ENCODE data around the gene FBXW11.
"Not testable (repeated sequence)": the region's sequence is repeated elsewhere in the genome, so short reads cannot be mapped to it uniquely, and the experiment has no call there.

FBXW11 gene

GRCh38 chr5:172035049-172035448 lies 28.6 kb upstream of the FBXW11 start:
- H3K27me3 ChIP-seq (ENCODE audit: low read depth, low read length) = no peaks in the 10 kb centered on the region
- peaks cover 12% of the 10 kb centered on the region for H3K4me1 ChIP-seq (ENCODE audit: low read length)
- H3K4me2 ChIP-seq (ENCODE audit: low read length) = peak overlapping the region; percentile 68
- H3K9ac ChIP-seq (ENCODE audit: low read length) = peak overlapping the region; percentile 15; the same call in 1 of the 2 replicates
- no peak for TF ChIP-seq EZH2phosphoT487 (IDR thresholded peaks at IDR 0.05; ENCODE audit: low read depth)
- no peak for TF ChIP-seq CTCF (IDR thresholded peaks at IDR 0.05; ENCODE audit: low read depth, low read length)
- no peaks in the 10 kb centered on the region for H4K20me1 ChIP-seq (ENCODE audit: insufficient read depth, low read length)
- H2AFZ ChIP-seq (ENCODE audit: low read depth, low read length) = peak overlapping the region; percentile 59; the same call in 1 of the 2 replicates
- no peaks in the 10 kb centered on the region for H3K9me3 ChIP-seq (ENCODE audit: insufficient read depth, low read length)
- H3K27ac ChIP-seq (ENCODE audit: low read length) = no peak overlapping the region
- peak overlapping the region; percentile 22; the same call in 1 of the 2 replicates for H3K4me3 ChIP-seq (ENCODE audit: low read length)
- no peaks in the 10 kb centered on the region for H3K79me2 ChIP-seq (ENCODE audit: low read length)
- no peaks in the 10 kb centered on the region for H3K36me3 ChIP-seq (replicated peaks; ENCODE audit: low read depth, low read length)

- H3K27ac ChIP-seq (ENCODE audit: low read length) = no peak overlapping the region
- H3K9ac ChIP-seq (ENCODE audit: low read length) = no peak overlapping the region
- no peaks in the 10 kb centered on the region for H4K20me1 ChIP-seq (ENCODE audit: insufficient read depth, low read length)
- no peak overlapping the region for H3K4me3 ChIP-seq (ENCODE audit: low read length)
- no peaks in the 10 kb centered on the region for H3K36me3 ChIP-seq (replicated peaks; ENCODE audit: low read depth, low read length)
- H3K27me3 ChIP-seq (ENCODE audit: low read depth, low read length) = no peaks in the 10 kb centered on the region
- no peak overlapping the region for H2AFZ ChIP-seq (ENCODE audit: low read depth, low read length)
- H3K79me2 ChIP-seq (ENCODE audit: low read length) = no peaks in the 10 kb centered on the region
- no peak for TF ChIP-seq EZH2phosphoT487 (IDR thresholded peaks at IDR 0.05; ENCODE audit: low read depth)
- TF ChIP-seq CTCF (IDR thresholded peaks at IDR 0.05; ENCODE audit: low read depth, low read length) = no peak
- peaks cover 19% of the 10 kb centered on the region for H3K4me1 ChIP-seq (ENCODE audit: low read length)
- H3K4me2 ChIP-seq (ENCODE audit: low read length) = no peak overlapping the region
- no peaks in the 10 kb centered on the region for H3K9me3 ChIP-seq (ENCODE audit: insufficient read depth, low read length)
These were observed 25.5 kb upstream of the FBXW11 start for GRCh38 chr5:172031894-172032461.

GRCh38 chr5:172029876-172030275 lies 23.4 kb upstream of the FBXW11 start:
- H3K9ac ChIP-seq (ENCODE audit: low read length) = no peak overlapping the region
- H3K27me3 ChIP-seq (ENCODE audit: low read depth, low read length) = no peaks in the 10 kb centered on the region
- H3K4me1 ChIP-seq (ENCODE audit: low read length) = peaks cover 12% of the 10 kb centered on the region
- no peaks in the 10 kb centered on the region for H3K79me2 ChIP-seq (ENCODE audit: low read length)
- TF ChIP-seq EZH2phosphoT487 (IDR thresholded peaks at IDR 0.05; ENCODE audit: low read depth) = no peak
- TF ChIP-seq CTCF (IDR thresholded peaks at IDR 0.05; ENCODE audit: low read depth, low read length) = no peak
- H3K27ac ChIP-seq (ENCODE audit: low read length) = no peak overlapping the region
- H4K20me1 ChIP-seq (ENCODE audit: insufficient read depth, low read length) = no peaks in the 10 kb centered on the region
- no peak overlapping the region for H3K4me3 ChIP-seq (ENCODE audit: low read length)
- H3K9me3 ChIP-seq (ENCODE audit: insufficient read depth, low read length) = no peaks in the 10 kb centered on the region
- H3K4me2 ChIP-seq (ENCODE audit: low read length) = no peak overlapping the region
- no peaks in the 10 kb centered on the region for H3K36me3 ChIP-seq (replicated peaks; ENCODE audit: low read depth, low read length)
- no peak overlapping the region for H2AFZ ChIP-seq (ENCODE audit: low read depth, low read length)

- H3K36me3 ChIP-seq (replicated peaks; ENCODE audit: low read depth, low read length) = no peaks in the 10 kb centered on the region
- TF ChIP-seq CTCF (IDR thresholded peaks at IDR 0.05; ENCODE audit: low read depth, low read length) = no peak
- no peak for TF ChIP-seq EZH2phosphoT487 (IDR thresholded peaks at IDR 0.05; ENCODE audit: low read depth)
- H3K27ac ChIP-seq (ENCODE audit: low read length) = no peak overlapping the region
- peak overlapping the region; percentile 37 for H3K4me2 ChIP-seq (ENCODE audit: low read length)
- no peak overlapping the region for H3K4me3 ChIP-seq (ENCODE audit: low read length)
- H3K9ac ChIP-seq (ENCODE audit: low read length) = no peak overlapping the region
- H4K20me1 ChIP-seq (ENCODE audit: insufficient read depth, low read length) = no peaks in the 10 kb centered on the region
- H2AFZ ChIP-seq (ENCODE audit: low read depth, low read length) = no peak overlapping the region
- peaks cover 7% of the 10 kb centered on the region for H3K4me1 ChIP-seq (ENCODE audit: low read length)
- no peaks in the 10 kb centered on the region for H3K27me3 ChIP-seq (ENCODE audit: low read depth, low read length)
- H3K79me2 ChIP-seq (ENCODE audit: low read length) = no peaks in the 10 kb centered on the region
- H3K9me3 ChIP-seq (ENCODE audit: insufficient read depth, low read length) = no peaks in the 10 kb centered on the region
These were observed 21.7 kb upstream of the FBXW11 start for GRCh38 chr5:172028167-172028566.

GRCh38 chr5:172020110-172020786 lies 13.8 kb upstream of the FBXW11 start:
- H2AFZ ChIP-seq (ENCODE audit: low read depth, low read length); H3K27me3 ChIP-seq (ENCODE audit: low read depth, low read length); H3K4me1 ChIP-seq (ENCODE audit: low read length); H3K4me3 ChIP-seq (ENCODE audit: low read length); H3K9ac ChIP-seq (ENCODE audit: low read length); H3K9me3 ChIP-seq (ENCODE audit: insufficient read depth, low read length); H3K4me2 ChIP-seq (ENCODE audit: low read length); H3K79me2 ChIP-seq (ENCODE audit: low read length); H3K36me3 ChIP-seq (replicated peaks; ENCODE audit: low read depth, low read length); H3K27ac ChIP-seq (ENCODE audit: low read length); H4K20me1 ChIP-seq (ENCODE audit: insufficient read depth, low read length): not testable (repeated sequence)

Data from OCI-LY3 (cell line).